GM12878 (cell line): ENCODE measurements around the gene RANGAP1. TPM values are rescaled to one million over a fixed set of nuclear protein-coding genes. Genes with fewer than 3 reads are reported as not detected.

Experiments used
- ATAC-seq: fragments of 200-7000 bp; cut with Tn5 transposase; 3 replicates; pipeline ENCODE4 v1.9.1; 2020; ENCODE audit warnings: mild to moderate bottlenecking, moderate library complexity
- BruUV-seq: library from RNA; stranded (reverse); fragments of 400-500 nt; replicated peaks from 2 replicates; lab custom pipeline; 2021; lab: Mats Ljungman, UMichigan
- CTCF ChIA-PET: fragments of 300-600 bp; sonication (Branson Sonifier 250); formaldehyde crosslinking; extraction: SDS; loops from one replicate; lab custom pipeline; 2021; ENCODE audit warnings: inconsistent platforms; lab: Yijun Ruan, JAX
- POLR2A ChIA-PET: fragments of 350-600 bp; formaldehyde crosslinking; extraction: SDS; loops from one replicate; lab custom pipeline; 2021; ENCODE audit warnings: inconsistent platforms; lab: Charles Lee
- RAD21 ChIA-PET: fragments of 300-600 bp; sonication (Branson Sonifier 250); formaldehyde crosslinking; loops from one replicate; lab custom pipeline; 2023; ENCODE audit warnings: antibody characterized with exemption; ENCODE audit not compliant: unreplicated experiment; lab: Charles Lee
- SMC1A ChIA-PET: fragments of 300-600 bp; sonication (Branson Sonifier 250); formaldehyde crosslinking; loops from one replicate; lab custom pipeline; 2023; ENCODE audit not compliant: unreplicated experiment, uncharacterized antibody; lab: Charles Lee
- DNase-seq: peaks from one replicate; pipeline ENCODE4 v3.0.0-alpha.2; 2011; ENCODE audit warnings: low read depth, low spot score
- FAIRE-seq: peaks from 3 replicates; lab custom pipeline; 2011; peaks lifted over from hg19 to GRCh38; lab: Jason Lieb, UNC
- H2AFZ ChIP-seq: 2 replicates; pipeline ENCODE4 v1.6.0; 2011; ENCODE audit warnings: low read depth, low read length, control low read depth; ENCODE audit not compliant: control insufficient read depth
- H3K27ac ChIP-seq: 2 replicates; pipeline ENCODE4 v1.5.1; 2011; ENCODE audit warnings: control low read depth; ENCODE audit not compliant: control insufficient read depth, insufficient read depth
- H3K27me3 ChIP-seq, 2 experiments: replicated peaks in 1 of 2; 2 replicates each; pipeline versions ENCODE4 v1.6.0 to v1.6.1; 2011; ENCODE audit warnings: low read length in 1 of 2; ENCODE audit not compliant: control insufficient read depth in 2 of 2, insufficient read depth in 2 of 2
- H3K36me3 ChIP-seq, 2 experiments: 2 replicates each; pipeline ENCODE4 v1.5.1; 2011; ENCODE audit warnings: low read length in 1 of 2; ENCODE audit not compliant: control insufficient read depth in 2 of 2, insufficient read depth in 2 of 2
- H3K4me1 ChIP-seq: 2 replicates; pipeline ENCODE4 v1.6.1; 2011; ENCODE audit warnings: mild to moderate bottlenecking, low read length, moderate library complexity, mixed read lengths; ENCODE audit not compliant: control insufficient read depth, insufficient read depth
- H3K4me2 ChIP-seq: 2 replicates; pipeline ENCODE4 v1.6.0; 2011; ENCODE audit warnings: control low read depth; ENCODE audit not compliant: control insufficient read depth, insufficient read depth
- H3K4me3 ChIP-seq: fragments of 200-600 bp; sonication (generic); 2 replicates; pipeline ENCODE4 v1.5.1; 2016
- H3K79me2 ChIP-seq: 2 replicates; pipeline ENCODE4 v1.6.0; 2011; ENCODE audit warnings: low read length; ENCODE audit not compliant: control insufficient read depth, insufficient read depth
- H3K9ac ChIP-seq: 2 replicates; pipeline ENCODE4 v1.8.0; 2011; ENCODE audit warnings: low read length, control low read depth, mixed read lengths; ENCODE audit not compliant: control insufficient read depth, insufficient read depth
- H3K9me3 ChIP-seq: replicated peaks from 3 replicates; pipeline ENCODE4 v1.5.1; 2011; ENCODE audit warnings: mild to moderate bottlenecking, low read length; ENCODE audit not compliant: control insufficient read depth, insufficient read depth
- H4K20me1 ChIP-seq: 2 replicates; pipeline ENCODE4 v1.6.0; 2011; ENCODE audit not compliant: control insufficient read depth, insufficient read depth
- CBFB ChIP-seq: IDR thresholded peaks from 2 replicates; pipeline ENCODE4 v1.6.1; 2016; ENCODE audit warnings: antibody characterized with exemption, low read depth
- MEF2B ChIP-seq: fragments of 450-650 bp; IDR thresholded peaks from 2 replicates; pipeline ENCODE4 v1.6.1; 2018; ENCODE audit warnings: mild to moderate bottlenecking, moderate library complexity; ENCODE audit not compliant: partially characterized antibody, poor library complexity, severe bottlenecking
- NR2C1 ChIP-seq: fragments of 450-650 bp; IDR thresholded peaks from 2 replicates; pipeline ENCODE4 v1.6.1; 2017; ENCODE audit warnings: antibody characterized with exemption, mild to moderate bottlenecking, moderate library complexity
- TARDBP ChIP-seq: IDR thresholded peaks from 2 replicates; pipeline ENCODE4 v1.6.1; 2016; ENCODE audit warnings: borderline replicate concordance
- ZNF592 ChIP-seq: fragments of 450-650 bp; IDR thresholded peaks from 2 replicates; pipeline ENCODE4 v1.6.1; 2017; ENCODE audit warnings: mild to moderate bottlenecking, moderate library complexity
- ZNF687 ChIP-seq: fragments of 450-650 bp; IDR thresholded peaks from 2 replicates; pipeline ENCODE4 v1.6.1; 2017; ENCODE audit warnings: mild to moderate bottlenecking, moderate library complexity
- WGBS: methylation state at CpG from one replicate; pipeline ENCODE4 v1.1.6; 2016; ENCODE audit warnings: low lambda C conversion rate; ENCODE audit not compliant: insufficient replicate concordance, insufficient coverage; ENCODE audit errors: missing lambda C conversion rate; 5-methylcytosine and 5-hydroxymethylcytosine counted together
- in situ Hi-C: fragments of 300-500 bp; cut with MboI; formaldehyde crosslinking; loops from 9 replicates; pipeline ENCODE4 v1.14.3; 2018; ENCODE audit warnings: mixed read lengths
- intact Hi-C: fragments of 100-400 bp; cut with micrococcal nuclease; formaldehyde crosslinking; loops from one replicate; pipeline ENCODE4 v1.14.2; 2022; ENCODE audit not compliant: unreplicated experiment
- polyA plus RNA-seq, 11 experiments: library from polyadenylated mRNA; depleted of rRNA in 4 of 11; unstranded in 6 of 11; stranded (reverse) in 5 of 11; fragments of >200 nt; fragmentation: Nextera tagmentation in 4 of 11; fragmentation: Illumina TruSeq in 1 of 11; extraction: Ambion mirVana in 4 of 11; extraction: Trizol in 1 of 11; gene quantifications; 1 replicate in 1 of 11; 2 replicates in 10 of 11; pipeline versions ENCODE4 v1.2.1 to v1.2.3, GENCODE V29; 2011 to 2016; ENCODE audit warnings: inconsistent platforms in 2 of 11, missing spikeins in 2 of 11, low read depth in 1 of 11
- total RNA-seq, 4 experiments: library from RNA; depleted of rRNA in 3 of 4; stranded (reverse); fragments of >200 nt in 3 of 4; fragmentation: Illumina TruSeq in 1 of 4; extraction: Trizol in 1 of 4; gene quantifications; 2 replicates each; pipeline versions ENCODE4 v1.2.1 to v1.2.3, GENCODE V29; 2013 to 2021

RANGAP1 gene
- total and polyA plus RNA-seq, 10 of the 15 experiments (the other 5 are each of a cell fraction or from before 2014, with no cell fraction given), result 2.5 to 109 (median 60.2) TPM

- TF ChIP-seq ZNF592 (no peak), NR2C1 (no peak), TARDBP (no peak)
These were observed 70.6 kb downstream of the RANGAP1 start (continued) for GRCh38 chr22:41215409-41215808.

GRCh38 chr22:41206719-41207118 is 79.3 kb downstream of the RANGAP1 start:
- in situ Hi-C loops (no loop called here), intact Hi-C loops (no loop called here)
- Histone ChIP-seq H4K20me1 (no peaks in the 10 kb centered on the region), H3K4me2 (peak overlapping the region; percentile 27; the same call in 1 of the 2 replicates), H3K27me3 (no peaks in the 10 kb centered on the region), H2AFZ (no peak overlapping the region), H3K36me3 (peaks cover 0 to 5% of the 10 kb centered on the region in 2 experiments; a peak in 2 of 4 replicates), H3K9me3 (no peaks in the 10 kb centered on the region), H3K9ac (no peak overlapping the region), H3K27ac (no peak overlapping the region), H3K79me2 (peaks cover 10% of the 10 kb centered on the region), H3K4me3 (no peak overlapping the region), H3K4me1 (no peaks in the 10 kb centered on the region)
- POLR2A ChIA-PET, result interaction anchor here (0.6 to 1.4 kb wide), 4 partner anchors 12 to 255 kb away, joined by 3 to 11 read pairs (median 10); no protein-coding TSS in a partner anchor
- FAIRE-seq (no peak), DNase-seq (no peak), ATAC-seq (no peak)
- TF ChIP-seq CBFB (no peak), MEF2B (peak; percentile 54), ZNF687 (no peak)
- RAD21 ChIA-PET, result interaction anchor here (1.0 to 1.8 kb wide), 3 partner anchors 14 to 574 kb away, joined by 3 to 7 read pairs (median 4); no protein-coding TSS in a partner anchor
- WGBS, result 9% methylated on average over 9 of the region's 9 CpGs
- BruUV-seq, result TSS peak; percentile 49
- CTCF ChIA-PET, result interaction anchor here (1.0 to 1.8 kb wide), 2 partner anchors 11 to 284 kb away, joined by 3 to 5 read pairs; no protein-coding TSS in a partner anchor
- SMC1A ChIA-PET, result interaction anchor here (0.6 to 1.1 kb wide), 4 partner anchors 12 to 284 kb away, joined by 3 read pairs; no protein-coding TSS in a partner anchor
